Measurements from ENCODE around the gene CES3. TPM values are rescaled to one million over a fixed set of nuclear protein-coding genes. Genes with fewer than 3 reads are reported as not detected.
A peak's percentile ranks its signal among the peaks of the same experiment; 100 is the strongest.
"Not testable (repeated sequence)": the region's sequence is repeated elsewhere in the genome, so short reads cannot be mapped to it uniquely, and the experiment has no call there.

Gene CES3
- total RNA-seq, 4 donors from 2014 or later = 1.5 to 7.1 (median 3.6) TPM

- Histone ChIP-seq H3K27ac (peak overlapping the region; percentile 5 to 77 (median 49)), H3K36me3 (peaks cover 0 to 18% (median 0%) of the 10 kb centered on the region in 3 donors), H3K27me3 (peaks cover 0 to 8% (median 0%) of the 10 kb centered on the region in 4 donors), H3K9me3 (no peaks in the 10 kb centered on the region), H3K4me3 (no peak overlapping the region), H3K4me1 (peaks cover 23 to 86% (median 31%) of the 10 kb centered on the region in 3 donors)
- TF ChIP-seq POLR2A (IDR thresholded peaks at IDR 0.05) (no peak), CTCF (IDR thresholded peaks at IDR 0.05) (no peak)
- 60 to 100% methylated on average over 1 to 3 of the region's 4 CpGs for WGBS, 2 donors
- DNase-seq = no peak
- intact Hi-C loops (cut with DNase I) = loop anchor here (5.0 kb wide), 1 partner anchor 33 kb away; no protein-coding TSS in a partner anchor
Measured at GRCh38 chr16:66930189-66930588, 30.9 kb upstream of the CES3 start.

- Histone ChIP-seq H3K9me3 (no peaks in the 10 kb centered on the region), H3K36me3 (peaks cover 0 to 18% (median 0%) of the 10 kb centered on the region in 3 donors), H3K4me3 (no peak overlapping the region), H3K27me3 (no peaks in the 10 kb centered on the region), H3K27ac (peak overlapping the region in 1 of 4 donors; percentile 98), H3K4me1 (peaks cover 33 to 86% (median 37%) of the 10 kb centered on the region in 3 donors)
- WGBS, 2 donors = 81 to 94% methylated on average over 2 of the region's 2 CpGs
- intact Hi-C loops (cut with DNase I) = loop anchor here (5.0 kb wide), 1 partner anchor 34 kb away; no protein-coding TSS in a partner anchor
- TF ChIP-seq CTCF (IDR thresholded peaks at IDR 0.05) (no peak), POLR2A (IDR thresholded peaks at IDR 0.05) (no peak)
- no peak for DNase-seq
Measured at GRCh38 chr16:66931665-66932064, 29.4 kb upstream of the CES3 start.

GRCh38 chr16:66932076-66932475 lies 29.0 kb upstream of the CES3 start:
- no peak overlapping the region for H3K4me3 ChIP-seq
- no peaks in the 10 kb centered on the region for H3K27me3 ChIP-seq
- H3K27ac ChIP-seq = peak overlapping the region in 2 of 4 donors; percentile 98 to 100
- peaks cover 33 to 86% (median 38%) of the 10 kb centered on the region in 3 donors for H3K4me1 ChIP-seq
- DNase-seq = no peak
- intact Hi-C loops (cut with DNase I) = loop anchor here (5.0 kb wide), 1 partner anchor 35 kb away; no protein-coding TSS in a partner anchor
- WGBS, 2 donors = 85 to 94% methylated on average over 3 to 4 of the region's 4 CpGs
- H3K36me3 ChIP-seq = peaks cover 0 to 20% (median 0%) of the 10 kb centered on the region in 3 donors
- TF ChIP-seq CTCF (IDR thresholded peaks at IDR 0.05) = no peak
- no peak for TF ChIP-seq POLR2A (IDR thresholded peaks at IDR 0.05)
- no peaks in the 10 kb centered on the region for H3K9me3 ChIP-seq

- intact Hi-C loops (cut with DNase I) = loop anchor here (5.0 kb wide), 1 partner anchor 36 kb away; no protein-coding TSS in a partner anchor
- H3K27me3 ChIP-seq = no peaks in the 10 kb centered on the region
- peak overlapping the region; percentile 97 to 100 (median 98) for H3K27ac ChIP-seq
- DNase-seq = no peak
- no peak for TF ChIP-seq CTCF (IDR thresholded peaks at IDR 0.05)
- TF ChIP-seq POLR2A (IDR thresholded peaks at IDR 0.05) = no peak
- peaks cover 32 to 86% (median 39%) of the 10 kb centered on the region in 3 donors for H3K4me1 ChIP-seq
- peaks cover 0 to 37% (median 11%) of the 10 kb centered on the region in 3 donors for H3K36me3 ChIP-seq
- peak overlapping the region; percentile 78 to 100 (median 92) for H3K4me3 ChIP-seq
- 0 to 3% methylated on average over 6 to 11 of the region's 12 CpGs for WGBS, 2 donors
- no peaks in the 10 kb centered on the region for H3K9me3 ChIP-seq
Measured at GRCh38 chr16:66933776-66934137, 27.3 kb upstream of the CES3 start.

GRCh38 chr16:66934138-66934838 lies 26.8 kb upstream of the CES3 start, which contains the start of gene CIAO2B:
Gene CIAO2B, minus strand, starts transcription at chr16:66934402. Its CDS starts 38 bp downstream, at chr16:66934364.
- peaks cover 0 to 42% (median 16%) of the 10 kb centered on the region in 3 donors for H3K36me3 ChIP-seq
- peak within 1 kb of the TSS; percentile 78 to 100 (median 92) for H3K4me3 ChIP-seq
- 0% methylated on average over 13 to 22 of the region's 76 CpGs for WGBS, 2 donors
- TF ChIP-seq CTCF (IDR thresholded peaks at IDR 0.05) (peak in 1 of 6 experiments; percentile 26), POLR2A (IDR thresholded peaks at IDR 0.05) (peak in 3 of 4 donors; percentile 79 to 94 (median 83))
- no peak for DNase-seq
- H3K27ac ChIP-seq = peak within 1 kb of the TSS; percentile 97 to 100 (median 98)
- H3K4me1 ChIP-seq = peaks cover 32 to 85% (median 36%) of the 10 kb centered on the region in 3 donors
- H3K27me3 ChIP-seq = no peaks in the 10 kb centered on the region
- no peaks in the 10 kb centered on the region for H3K9me3 ChIP-seq
- intact Hi-C loops (cut with DNase I) = loop anchor here (5.0 kb wide), 1 partner anchor 37 kb away; no protein-coding TSS in a partner anchor

- intact Hi-C loops (cut with DNase I) = loop anchor here (5.0 kb wide), 1 partner anchor 38 kb away; no protein-coding TSS in a partner anchor
- peaks cover under 1 to 48% (median 22%) of the 10 kb centered on the region in 3 donors for H3K36me3 ChIP-seq
Measured at GRCh38 chr16:66934839-66935313, 26.2 kb upstream of the CES3 start.

More at GRCh38 chr16:66934839-66935313, 26.2 kb upstream of the CES3 start:
- H3K9me3 ChIP-seq, DNase-seq, H3K27me3 ChIP-seq: not testable (repeated sequence)
- 0% methylated on average over 9 to 19 of the region's 24 CpGs for WGBS, 2 donors
- Histone ChIP-seq H3K27ac (peak overlapping the region; percentile 97 to 100 (median 98)), H3K4me1 (peaks cover 32 to 79% (median 36%) of the 10 kb centered on the region in 3 donors), H3K4me3 (peak overlapping the region; percentile 78 to 100 (median 92))
